Endometrium (tissue), 2 donors: ENCODE results near the gene EXOC3L1.

ENCODE experiments used
- FAIRE-seq: peaks from 2 replicates; lab custom pipeline; 2012; peaks lifted over from hg19 to GRCh38; lab: Jason Lieb, UNC
- donor health status: control.
- donor health status: control.

Gene EXOC3L1

GRCh38 chr16:67215706-67216105 is 25.8 kb upstream of the EXOC3L1 start:
- FAIRE-seq, result no peak

DNA sequence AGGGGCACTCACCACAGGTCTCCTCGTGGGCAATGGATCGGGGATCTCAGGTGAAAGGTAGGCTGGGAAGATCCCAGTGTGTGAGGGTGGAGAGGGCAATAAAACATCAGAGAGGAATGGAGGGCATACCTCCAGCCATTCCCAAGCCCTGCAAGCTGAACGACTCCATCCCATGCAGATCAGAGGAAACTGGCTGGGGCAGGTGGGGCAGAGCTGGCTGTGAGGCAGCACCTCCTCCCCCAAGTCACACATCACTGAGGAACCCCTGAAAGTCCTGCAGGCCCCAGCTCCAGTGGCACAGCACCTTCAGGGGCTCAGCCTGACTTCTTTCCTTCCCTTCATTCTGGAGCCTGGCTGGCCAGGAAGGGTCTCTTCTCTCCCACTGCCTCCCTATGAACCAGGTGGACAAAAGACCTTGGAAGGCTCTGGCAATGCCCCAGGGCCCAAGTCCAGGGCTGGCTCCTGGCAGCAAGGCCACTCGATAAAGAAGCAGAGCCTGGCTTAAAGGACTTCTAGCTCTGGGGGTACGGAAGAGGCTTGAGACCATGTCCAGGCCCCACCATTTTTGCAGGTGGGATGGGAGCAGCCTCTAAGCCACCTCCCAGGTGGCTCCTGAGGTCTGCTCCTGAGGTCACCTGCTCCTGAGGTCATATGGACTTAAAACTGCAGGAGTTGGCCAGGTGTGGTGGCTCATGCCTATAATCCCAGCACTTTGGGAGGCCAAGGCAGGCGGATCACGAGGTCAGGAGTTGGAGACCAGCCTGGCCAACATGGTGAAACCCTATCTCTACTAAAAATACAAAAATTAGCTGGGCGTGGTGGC is 23.5 kb upstream of the EXOC3L1 start:
- no peak for FAIRE-seq

GRCh38 chr16:67212766-67213165 is 22.8 kb upstream of the EXOC3L1 start:
- no peak for FAIRE-seq

DNA sequence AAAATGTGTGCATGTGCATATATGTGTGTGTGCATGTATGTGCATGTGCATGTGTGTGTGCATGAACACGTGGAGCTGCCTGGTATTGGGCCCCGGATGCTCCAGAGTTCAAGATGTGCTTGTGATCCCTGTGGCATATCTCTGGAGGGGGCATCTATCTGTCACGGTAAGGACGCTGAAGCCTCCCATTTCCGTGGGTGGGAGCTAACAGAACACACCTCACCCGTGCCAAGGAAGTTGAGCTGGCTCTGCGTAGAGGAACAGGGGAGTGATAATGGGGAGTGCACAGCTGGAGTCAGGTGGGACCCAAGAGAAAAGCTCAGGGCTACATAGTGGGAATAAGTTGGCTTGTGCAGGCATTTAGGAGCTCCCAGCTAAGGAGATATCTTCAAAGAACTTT is 21.7 kb upstream of the EXOC3L1 start:
- no peak for FAIRE-seq

- no peak for FAIRE-seq
These were observed 20.4 kb upstream of the EXOC3L1 start for GRCh38 chr16:67210069-67210937.

DNA sequence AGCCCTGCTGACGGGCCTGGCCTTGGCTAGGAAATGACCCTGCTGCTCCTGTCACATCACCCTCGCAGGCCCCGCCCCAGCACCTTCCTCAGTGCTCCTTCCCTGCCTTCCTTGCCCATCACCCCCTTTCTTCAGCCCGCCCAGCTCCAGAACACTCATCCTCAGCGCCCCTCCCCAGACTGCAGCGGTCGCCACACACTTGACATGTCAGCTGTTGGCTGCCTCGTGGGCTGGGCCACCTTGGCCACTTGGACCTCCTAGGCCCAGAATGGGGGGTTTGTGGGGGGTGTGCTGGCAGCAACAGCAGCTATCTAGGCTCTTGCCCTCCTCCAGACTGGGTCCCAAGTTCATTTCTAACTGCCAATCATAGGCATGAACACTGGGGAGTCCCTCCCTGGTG is 19.6 kb upstream of the EXOC3L1 start:
- no peak for FAIRE-seq

DNA sequence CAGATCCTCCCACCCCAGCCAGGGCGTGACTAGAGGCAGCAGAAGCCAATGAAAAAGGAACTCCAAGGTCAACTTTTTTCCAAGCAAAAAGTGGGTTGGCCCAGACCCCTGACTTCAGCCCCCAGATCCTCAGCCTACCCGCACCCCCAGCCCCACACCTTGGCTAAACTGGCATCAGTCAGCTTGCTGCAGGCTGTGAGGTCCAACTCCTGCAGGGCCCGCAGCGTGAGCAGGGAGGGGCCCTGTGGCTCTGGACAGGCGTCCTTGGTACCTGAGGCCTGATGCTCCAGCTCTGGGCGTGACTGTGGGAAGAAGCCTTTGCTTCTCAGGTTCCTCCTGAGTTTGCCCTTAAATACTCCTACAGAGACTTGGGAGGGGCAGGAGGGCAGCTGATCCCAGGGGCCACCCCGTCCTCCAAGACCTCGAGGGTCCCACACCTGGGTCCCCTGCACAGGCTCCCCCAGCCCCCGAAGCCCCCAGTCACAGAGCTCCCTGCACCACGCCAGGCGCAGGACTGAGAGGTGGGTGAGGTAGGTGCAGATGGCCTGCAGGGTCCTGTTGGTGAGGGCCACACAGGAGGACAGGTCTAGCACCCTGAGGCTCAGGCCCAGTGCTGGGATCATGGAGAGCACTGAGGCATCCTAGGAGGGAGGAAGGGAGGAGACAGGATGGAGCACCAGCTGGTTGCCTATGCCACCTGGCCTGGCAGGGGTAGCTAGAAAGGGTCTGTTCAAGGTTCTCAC is 18.4 kb upstream of the EXOC3L1 start:
- FAIRE-seq, result no peak

DNA sequence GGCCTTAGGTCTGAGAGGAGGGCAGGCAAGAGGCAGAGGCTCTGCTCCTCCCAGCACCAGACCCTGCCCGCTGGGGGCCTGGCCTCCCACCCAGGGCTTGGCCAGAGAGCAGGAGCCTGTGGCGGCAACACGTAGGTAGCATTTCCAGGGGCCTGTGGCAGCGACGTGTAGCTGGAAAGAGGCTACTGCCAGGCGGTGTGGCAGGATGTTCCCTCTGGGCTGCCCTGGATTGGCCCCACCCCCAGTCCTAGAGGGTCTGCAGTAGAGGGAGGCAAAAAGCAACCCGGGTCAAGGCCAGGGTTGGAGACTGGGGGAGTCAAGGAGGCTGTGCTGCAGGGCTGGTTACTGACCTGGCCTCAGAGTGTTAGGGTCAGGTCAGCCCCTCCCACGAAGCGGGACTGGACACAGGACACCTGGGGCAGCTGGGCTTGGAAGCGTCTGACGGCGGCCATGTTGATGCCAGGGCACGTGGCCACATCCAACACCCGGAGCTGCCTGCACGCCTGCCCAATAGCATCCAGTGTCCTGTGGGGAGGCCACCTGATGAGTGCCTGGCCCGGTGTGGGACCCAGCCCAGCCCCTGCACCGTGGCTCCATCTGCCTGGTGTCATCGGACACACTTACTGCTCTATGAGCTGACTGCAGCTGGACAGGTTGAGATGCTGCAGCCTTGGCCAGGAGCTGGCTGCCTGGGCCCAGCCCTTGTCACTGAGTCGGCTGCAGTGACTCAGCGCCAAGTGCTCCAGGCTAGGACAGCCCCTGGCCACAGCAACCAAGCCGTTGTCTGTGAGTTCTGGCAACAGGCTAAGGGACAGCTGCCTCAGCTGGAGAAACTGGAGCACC is 17.5 kb upstream of the EXOC3L1 start:
- FAIRE-seq, result no peak

- no peak for FAIRE-seq
These were observed 16.9 kb upstream of the EXOC3L1 start for GRCh38 chr16:67206838-67207248.

GRCh38 chr16:67206129-67206837 is 16.3 kb upstream of the EXOC3L1 start:
- no peak for FAIRE-seq

DNA sequence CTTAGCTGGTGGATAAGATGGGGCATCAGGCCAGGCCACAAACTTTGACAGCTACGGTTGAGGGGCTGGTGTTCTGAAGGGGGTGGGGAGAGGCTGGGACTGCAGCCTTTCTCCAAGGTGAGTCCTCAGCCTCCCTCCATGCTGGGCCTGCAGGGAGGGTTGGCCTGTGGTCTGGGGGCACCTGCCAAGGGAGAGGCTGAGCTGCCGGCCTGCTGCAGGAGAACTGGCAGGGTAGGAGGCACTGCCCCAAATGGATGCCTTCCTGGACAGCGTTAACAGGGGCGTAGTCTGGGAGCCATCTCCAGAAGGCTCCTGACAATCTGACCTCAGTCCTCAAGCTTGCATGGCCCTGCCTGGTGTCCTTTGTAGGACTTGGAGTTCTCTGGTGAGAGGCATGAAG is 14.1 kb upstream of the EXOC3L1 start:
- FAIRE-seq, result no peak

DNA sequence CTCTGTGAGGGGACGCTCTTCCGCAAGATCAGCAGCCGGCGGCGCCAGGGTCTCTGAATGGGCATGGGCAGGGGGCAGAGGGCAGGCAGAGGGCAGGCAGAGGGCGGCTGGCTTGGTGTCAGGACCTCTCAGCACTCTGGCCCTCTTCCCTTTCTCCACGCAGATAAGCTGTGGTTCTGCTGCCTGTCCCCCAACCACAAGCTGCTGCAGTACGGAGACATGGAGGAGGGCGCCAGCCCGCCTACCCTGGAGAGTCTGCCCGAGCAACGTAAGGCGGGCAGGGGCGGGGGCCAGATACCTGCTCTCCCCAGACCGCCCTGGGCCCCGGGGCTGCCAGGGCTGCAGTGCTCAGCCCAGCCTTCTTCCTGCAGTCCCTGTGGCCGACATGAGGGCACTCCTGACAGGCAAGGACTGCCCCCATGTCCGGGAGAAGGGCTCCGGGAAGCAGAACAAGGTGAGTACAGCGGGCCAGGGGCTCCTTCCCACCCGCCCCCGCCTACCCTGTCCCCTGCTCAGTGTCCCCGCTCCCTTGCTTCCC is 13.1 kb upstream of the EXOC3L1 start:
- FAIRE-seq, result no peak

DNA sequence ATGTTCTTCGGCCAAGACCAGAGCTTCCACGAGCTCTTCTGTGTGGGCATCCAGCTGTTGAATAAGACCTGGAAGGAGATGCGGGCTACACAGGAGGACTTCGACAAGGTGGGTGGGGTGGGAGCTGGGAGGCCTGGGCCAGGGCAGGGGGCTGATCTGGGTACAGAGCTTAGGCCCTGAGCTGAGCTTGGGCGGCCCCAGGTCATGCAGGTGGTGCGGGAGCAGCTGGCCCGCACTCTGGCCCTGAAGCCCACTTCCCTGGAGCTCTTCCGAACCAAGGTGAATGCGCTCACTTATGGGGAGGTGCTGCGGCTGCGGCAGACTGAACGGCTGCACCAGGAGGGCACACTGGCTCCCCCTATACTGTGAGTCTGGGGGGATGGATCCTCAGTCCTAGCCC is 12.5 kb upstream of the EXOC3L1 start:
- FAIRE-seq, result no peak

- no peak for FAIRE-seq
These were observed 11.7 kb upstream of the EXOC3L1 start for GRCh38 chr16:67201411-67202345.

- FAIRE-seq, result no peak
These were observed 10.6 kb upstream of the EXOC3L1 start for GRCh38 chr16:67200491-67200890.

GRCh38 chr16:67199808-67200198 is 9.9 kb upstream of the EXOC3L1 start:
- FAIRE-seq, result no peak

DNA sequence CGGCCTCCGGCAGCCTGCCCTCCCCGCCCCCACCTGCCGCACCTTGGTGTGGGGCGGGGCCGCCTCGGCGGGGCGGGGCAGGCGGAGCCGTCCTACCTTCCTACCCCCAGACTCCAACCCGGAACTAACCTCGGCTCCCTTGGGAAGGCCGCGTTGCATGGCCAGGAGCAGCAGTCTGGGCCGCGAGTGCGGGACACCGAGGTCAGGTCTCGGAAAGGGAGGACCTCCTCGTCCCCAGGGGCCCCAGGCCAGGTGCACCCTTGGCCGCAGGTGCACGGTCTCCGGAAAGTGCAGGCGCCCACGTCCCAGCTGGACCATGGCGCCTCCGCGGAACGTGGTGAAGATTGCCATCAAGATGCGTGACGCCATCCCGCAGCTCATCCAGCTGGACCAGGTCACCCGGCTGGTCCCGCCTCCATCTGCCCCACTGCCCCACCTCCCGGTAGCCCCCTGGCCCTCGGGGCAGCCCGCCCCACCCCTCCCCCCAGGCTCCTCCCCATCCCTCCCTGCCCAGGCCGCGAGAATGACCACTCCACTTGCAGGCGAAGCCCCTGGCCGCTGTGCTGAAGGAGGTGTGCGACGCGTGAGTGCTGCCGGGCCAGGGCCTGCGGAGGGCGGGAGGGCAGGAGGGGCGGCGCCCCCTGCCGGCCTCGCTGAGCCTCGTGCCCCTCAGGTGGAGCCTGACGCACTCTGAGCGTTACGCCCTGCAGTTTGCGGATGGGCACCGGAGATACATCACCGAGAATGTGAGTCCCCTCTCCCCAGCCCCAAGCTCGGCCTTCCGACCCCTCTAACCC is 9.3 kb upstream of the EXOC3L1 start, which contains the start of gene ELMO3:
Gene ELMO3 (plus strand): TSS at position 121 of the 797 bp plus-strand sequence. CDS start 196 bp downstream, at position 317.
- FAIRE-seq, result no peak

DNA sequence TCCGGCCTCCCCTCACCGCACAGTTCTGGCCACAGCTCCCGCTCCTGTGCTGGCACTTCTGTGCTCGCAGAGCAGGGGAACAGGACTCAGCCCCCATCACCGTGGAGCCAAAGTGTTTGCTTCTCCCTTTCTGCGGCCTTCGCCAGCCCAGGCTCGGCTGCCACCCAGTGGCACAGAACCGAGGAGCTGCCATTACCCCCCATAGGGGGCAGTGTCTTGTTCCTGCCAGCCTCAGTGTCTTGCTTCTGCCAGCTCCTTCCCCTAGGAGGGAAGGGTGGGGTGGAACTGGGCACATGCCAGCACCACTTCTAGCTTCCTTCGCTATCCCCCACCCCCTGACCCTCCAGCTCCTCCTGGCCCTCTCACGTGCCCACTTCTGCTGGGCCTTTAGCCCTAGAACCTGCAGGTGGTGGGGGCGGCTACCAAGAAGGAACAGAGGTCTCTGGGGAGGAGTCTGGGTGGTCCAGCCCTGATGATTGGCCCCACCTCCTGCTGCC is 8.3 kb upstream of the EXOC3L1 start:
- no peak for FAIRE-seq
